ENCODE data around the gene IFFO2.

The IFFO2 gene

DNA sequence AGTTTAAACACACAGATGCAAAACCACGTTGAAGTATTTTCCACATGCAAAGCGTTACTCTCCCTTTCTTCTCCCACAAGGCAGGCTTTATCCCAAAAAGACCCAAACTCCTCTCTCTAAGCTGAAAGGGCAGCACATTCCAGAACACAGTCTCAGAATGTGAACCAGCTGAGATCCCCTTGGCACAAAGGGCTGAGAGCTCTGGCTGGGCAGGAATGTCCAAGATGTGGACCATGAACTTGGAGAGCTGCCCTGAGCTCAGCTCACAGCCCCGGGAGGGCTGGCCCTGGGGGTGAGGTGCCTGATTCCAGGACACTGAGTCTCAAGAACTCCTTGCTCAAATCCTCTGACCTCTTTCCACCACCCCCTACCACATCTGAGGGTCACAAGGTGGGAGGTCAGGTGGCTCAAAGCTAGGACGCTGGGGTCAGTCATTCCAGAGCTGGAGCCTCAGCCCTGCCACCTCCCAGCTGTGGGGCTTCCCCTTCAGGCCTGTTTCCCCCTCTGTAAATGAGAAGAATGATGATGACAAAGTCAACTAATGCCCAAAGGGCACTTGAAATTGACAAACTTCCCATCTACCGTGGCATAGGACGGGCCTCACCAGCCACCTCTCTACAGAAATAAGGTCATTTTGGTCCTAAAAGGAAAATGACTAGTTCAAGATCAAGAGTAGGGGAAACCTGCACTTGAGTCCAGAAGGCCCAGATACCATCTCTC, 65.6 kb downstream of the IFFO2 start:
- peak; percentile 60 to 69 (median 66) for DNase-seq

DNA sequence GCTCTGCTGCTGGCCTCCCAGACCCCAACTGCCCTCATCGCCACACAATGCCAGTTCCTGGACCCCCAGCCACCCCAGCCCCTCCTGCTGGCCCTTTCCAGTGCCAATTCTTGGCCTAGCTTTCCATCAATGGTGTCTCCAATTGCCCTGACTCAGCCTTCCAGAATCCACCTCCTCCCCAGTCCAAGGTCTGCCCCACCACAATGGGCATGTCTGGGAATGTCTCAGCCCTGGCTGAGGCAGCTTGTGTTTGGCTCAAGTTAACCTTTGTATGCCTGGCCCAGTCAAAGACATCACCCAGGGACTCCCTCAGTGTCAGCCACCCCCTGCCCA, 70.5 kb downstream of the IFFO2 start:
- no peak for DNase-seq

DNA sequence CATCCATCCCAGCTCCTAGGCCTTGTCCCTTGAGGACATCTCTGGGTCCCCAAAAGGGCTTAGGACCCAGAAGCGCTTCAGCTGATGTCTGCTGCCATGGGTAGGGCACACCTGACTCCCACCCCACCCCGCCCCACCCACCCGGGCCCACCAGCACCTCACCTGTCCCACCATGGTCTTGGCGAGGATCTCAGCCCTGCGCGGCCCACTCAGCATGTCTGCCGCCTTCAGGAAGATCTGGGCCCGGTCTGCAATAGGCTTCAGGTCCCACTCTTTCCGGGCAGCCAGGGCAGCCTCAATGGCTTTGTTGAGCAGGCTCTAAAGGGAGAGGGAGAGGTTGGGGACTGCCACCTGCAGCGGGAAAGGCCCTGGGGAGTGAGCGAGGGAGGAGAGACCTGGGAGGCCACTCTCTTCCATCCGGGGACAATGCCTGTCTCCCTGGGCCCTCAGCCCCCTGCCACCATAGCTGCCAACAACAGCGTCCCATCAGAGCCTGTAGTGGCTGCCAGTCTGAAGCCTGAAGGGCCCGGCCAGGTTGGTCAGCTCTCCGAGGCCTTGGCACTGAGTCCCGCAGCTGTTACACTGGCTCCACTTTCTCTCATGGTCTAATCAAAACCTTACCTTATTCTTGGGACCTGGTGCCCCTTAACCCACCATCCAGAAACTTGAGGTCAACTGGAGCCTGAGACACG, 71.0 kb downstream of the IFFO2 start:
- no peak for DNase-seq

DNA sequence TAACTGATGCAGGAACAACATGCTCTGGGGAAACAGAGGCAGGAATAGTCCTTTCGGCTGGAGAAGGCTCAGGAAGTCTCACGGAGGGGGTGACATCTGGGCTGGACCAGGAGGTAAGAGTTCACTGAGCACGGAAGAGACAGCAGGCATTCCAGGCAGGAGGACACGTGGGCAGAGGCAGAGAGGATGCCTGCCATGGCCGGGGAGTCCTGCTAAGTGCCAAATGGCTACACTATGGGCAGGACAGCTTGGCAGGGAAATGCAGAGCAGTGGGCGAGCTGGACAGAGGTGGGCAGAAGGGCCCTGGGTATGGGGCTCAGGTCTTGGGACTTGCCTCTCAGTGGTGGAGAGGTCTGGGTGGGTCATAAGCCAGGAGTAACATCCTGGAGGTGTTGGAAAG, 71.7 kb downstream of the IFFO2 start:
- no peak for DNase-seq

GRCh38 chr1:18884419-18884717, 72.1 kb downstream of the IFFO2 start:
- no peak for DNase-seq

GRCh38 chr1:18883636-18884418, 72.6 kb downstream of the IFFO2 start:
- DNase-seq, result peak; percentile 78 to 87 (median 82)

GRCh38 chr1:18883079-18883478, 73.4 kb downstream of the IFFO2 start:
- no peak for DNase-seq

DNA sequence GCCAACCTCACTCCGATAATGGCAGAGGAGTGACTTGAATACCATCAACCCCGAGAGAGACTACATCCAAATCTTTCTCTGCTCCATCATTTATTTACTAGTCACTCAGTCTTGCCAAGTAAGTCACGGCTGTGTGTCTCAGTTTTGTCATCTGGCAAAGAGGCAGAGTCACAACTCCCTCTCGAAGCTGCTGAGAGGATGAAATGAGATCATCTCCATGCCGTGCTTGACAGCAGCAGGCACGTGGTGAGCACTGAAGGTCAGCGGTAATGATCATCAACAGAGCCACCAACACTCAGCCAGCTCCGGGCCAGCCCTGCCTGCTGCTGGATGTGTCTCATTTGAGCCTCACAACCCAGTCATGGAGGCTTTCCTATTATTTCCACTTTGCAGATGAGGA, 74.0 kb downstream of the IFFO2 start:
- DNase-seq, result no peak

GRCh38 chr1:18881642-18882431, 74.6 kb downstream of the IFFO2 start:
- no peak for DNase-seq

DNA sequence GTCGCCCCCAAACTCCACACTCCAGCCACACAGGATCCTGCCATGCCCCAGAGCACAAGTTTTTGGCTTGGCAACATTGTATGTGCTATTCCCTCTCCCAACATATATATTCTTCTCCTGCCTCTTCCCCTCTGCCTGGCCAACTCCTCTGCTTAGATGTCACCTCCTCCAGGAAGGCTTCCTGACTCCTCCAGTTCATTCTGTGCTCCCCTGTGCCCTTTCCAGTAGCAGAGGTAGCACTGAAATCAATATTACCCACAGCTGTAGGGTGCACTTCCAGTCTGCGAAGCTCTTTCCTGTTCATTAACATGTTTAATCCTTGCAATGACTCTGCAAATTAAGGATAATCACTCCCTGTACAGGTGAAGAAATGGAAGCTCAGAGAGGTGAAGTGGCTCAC, 75.3 kb downstream of the IFFO2 start:
- DNase-seq, result no peak

- DNase-seq, result no peak
Observed at GRCh38 chr1:18880585-18880984, 75.9 kb downstream of the IFFO2 start.

GRCh38 chr1:18879791-18880309, 76.6 kb downstream of the IFFO2 start:
- no peak for DNase-seq

- DNase-seq, result no peak
Observed at GRCh38 chr1:18879215-18879790, 77.2 kb downstream of the IFFO2 start.

- no peak for DNase-seq
Observed at GRCh38 chr1:18878538-18879214, 77.8 kb downstream of the IFFO2 start.

- DNase-seq, result no peak
Observed at GRCh38 chr1:18877282-18877681, 79.2 kb downstream of the IFFO2 start.

GRCh38 chr1:18876210-18876609, 80.3 kb downstream of the IFFO2 start:
- DNase-seq, result no peak

DNA sequence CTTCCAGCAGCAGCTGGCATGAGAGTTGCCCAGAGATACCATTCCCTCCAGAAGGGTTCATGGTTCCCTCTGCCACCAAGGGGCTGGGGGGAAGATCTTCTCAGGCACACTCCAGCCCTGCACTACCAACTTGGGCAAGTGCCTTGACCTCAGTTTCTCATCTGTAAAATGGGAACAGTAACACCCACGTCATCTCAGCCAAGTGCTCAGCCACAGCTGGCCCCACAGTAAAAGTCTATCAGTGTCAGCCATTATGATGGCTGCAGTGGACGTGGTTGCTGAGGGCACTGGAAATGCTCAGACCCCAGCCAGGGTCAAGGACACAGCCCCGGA, 80.7 kb downstream of the IFFO2 start:
- no peak for DNase-seq

DNA sequence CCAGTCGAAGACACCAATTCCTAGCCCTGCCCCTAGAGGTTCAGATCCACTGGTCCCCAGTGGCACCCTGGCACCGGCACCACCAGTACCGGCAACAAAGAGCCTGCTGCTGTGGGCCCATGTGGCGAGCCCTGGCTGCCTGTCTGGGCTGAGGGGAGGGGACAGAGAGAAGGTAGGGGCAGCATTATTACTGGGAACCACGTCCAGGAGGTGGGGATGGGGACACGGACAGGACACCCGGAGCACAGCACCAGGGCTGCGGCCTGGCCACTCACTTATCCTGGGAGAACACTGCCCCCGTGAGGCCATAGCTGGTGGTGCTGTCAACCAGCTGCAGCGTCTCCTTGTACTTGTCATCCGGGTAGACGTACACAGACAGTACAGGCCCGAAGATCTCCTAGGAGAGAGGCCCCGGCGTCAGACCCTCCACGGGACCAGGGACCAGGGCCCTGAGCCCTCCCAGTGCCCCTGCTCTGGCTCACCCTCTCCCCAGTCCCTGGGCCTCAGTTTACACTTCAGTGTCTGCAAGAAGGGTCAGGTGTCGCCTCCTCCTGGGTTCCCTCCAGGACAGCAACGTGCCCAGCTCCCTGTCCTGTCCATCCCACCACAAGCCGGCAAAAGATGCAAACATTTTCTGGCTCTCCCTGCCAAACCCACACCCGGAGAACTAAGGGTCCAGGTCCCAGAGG, 81.2 kb downstream of the IFFO2 start:
- peak; percentile 76 to 80 (median 80) for DNase-seq

- DNase-seq, result no peak
Observed at GRCh38 chr1:18874600-18874999, 81.9 kb downstream of the IFFO2 start.

- no peak for DNase-seq
Observed at GRCh38 chr1:18874036-18874435, 82.4 kb downstream of the IFFO2 start.

- no peak for DNase-seq
Observed at GRCh38 chr1:18872071-18872611, 84.3 kb downstream of the IFFO2 start.

Measured in suppressor macrophage treated with lipopolysaccharide for 1 hour (primary cell).